Measurements from ENCODE around the gene ARHGAP26.

ARHGAP26 gene

GRCh38 chr5:142937374-142937773 lies 167.2 kb downstream of the ARHGAP26 start:
- no peak overlapping the region for H3K4me2 ChIP-seq (ENCODE audit: low read length)
- TF ChIP-seq EZH2 (IDR thresholded peaks at IDR 0.05; ENCODE audit: borderline replicate concordance, low read length) (no peak), CTCF (IDR thresholded peaks at IDR 0.05; ENCODE audit: low read length) (no peak)

GRCh38 chr5:142938266-142938880 lies 168.2 kb downstream of the ARHGAP26 start:
- no peaks in the 10 kb centered on the region for H4K20me1 ChIP-seq (ENCODE audit: insufficient read depth, low read length)
- H3K4me2 ChIP-seq (ENCODE audit: low read length) = no peak overlapping the region
- H3K9ac ChIP-seq (ENCODE audit: low read length) = no peak overlapping the region
- no peaks in the 10 kb centered on the region for H3K9me2 ChIP-seq (ENCODE audit: low read depth, low read length)
- no peaks in the 10 kb centered on the region for H3K9me3 ChIP-seq (ENCODE audit: low read length)
- TF ChIP-seq EZH2 (IDR thresholded peaks at IDR 0.05; ENCODE audit: borderline replicate concordance, low read length) (no peak), CTCF (IDR thresholded peaks at IDR 0.05; ENCODE audit: low read length) (no peak)
- no peak overlapping the region for H3K27ac ChIP-seq (ENCODE audit: low read depth, low read length, poor library complexity, severe bottlenecking)
- no peaks in the 10 kb centered on the region for H3K36me3 ChIP-seq (ENCODE audit: insufficient read depth, low read length)
- no peaks in the 10 kb centered on the region for H3K4me1 ChIP-seq (ENCODE audit: insufficient read depth, low read length, severe bottlenecking)
- no peaks in the 10 kb centered on the region for H3F3A ChIP-seq (ENCODE audit: insufficient read depth, low read length)
- H3K79me2 ChIP-seq (ENCODE audit: insufficient read depth, low read length) = no peaks in the 10 kb centered on the region
- no peaks in the 10 kb centered on the region for H3K27me3 ChIP-seq (ENCODE audit: insufficient read depth, low read length)
- H3K4me3 ChIP-seq (ENCODE audit: low read depth, low read length, poor library complexity, severe bottlenecking) = no peak overlapping the region
- no peak overlapping the region for H2AFZ ChIP-seq (ENCODE audit: low read length)

More at GRCh38 chr5:142937374-142937773, 167.2 kb downstream of the ARHGAP26 start:
- Histone ChIP-seq H4K20me1 (ENCODE audit: insufficient read depth, low read length) (no peaks in the 10 kb centered on the region), H3F3A (ENCODE audit: insufficient read depth, low read length) (no peaks in the 10 kb centered on the region), H3K27ac (ENCODE audit: low read depth, low read length, poor library complexity, severe bottlenecking) (no peak overlapping the region), H3K27me3 (ENCODE audit: insufficient read depth, low read length) (no peaks in the 10 kb centered on the region; the same call in 1 of the 2 replicates), H3K4me1 (ENCODE audit: insufficient read depth, low read length, severe bottlenecking) (no peaks in the 10 kb centered on the region), H3K36me3 (ENCODE audit: insufficient read depth, low read length) (no peaks in the 10 kb centered on the region), H2AFZ (ENCODE audit: low read length) (no peak overlapping the region), H3K9ac (ENCODE audit: low read length) (no peak overlapping the region), H3K9me2 (ENCODE audit: low read depth, low read length) (no peaks in the 10 kb centered on the region), H3K4me3 (ENCODE audit: low read depth, low read length, poor library complexity, severe bottlenecking) (no peak overlapping the region), H3K79me2 (ENCODE audit: insufficient read depth, low read length) (no peaks in the 10 kb centered on the region), H3K9me3 (ENCODE audit: low read length) (no peaks in the 10 kb centered on the region)

DNA sequence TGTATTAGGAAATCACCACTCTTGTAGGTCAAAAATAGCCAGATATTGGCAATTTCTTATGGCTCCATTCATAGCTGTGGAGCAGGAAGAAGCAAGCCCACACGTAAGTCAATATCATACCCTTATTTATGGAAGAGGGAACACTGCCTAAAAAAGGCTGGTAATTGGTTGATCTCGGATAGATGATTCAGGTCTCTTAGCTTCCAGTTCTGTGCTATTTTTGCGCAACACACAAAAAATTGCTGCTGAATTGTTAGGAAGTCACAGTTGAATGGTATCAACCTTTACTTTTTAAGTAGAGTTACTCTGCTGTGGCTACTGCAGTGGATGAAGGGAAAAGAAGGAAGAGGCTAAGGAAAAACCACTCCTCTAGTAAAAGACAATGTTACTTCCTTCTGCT lies 168.8 kb downstream of the ARHGAP26 start:
- Histone ChIP-seq H3K4me3 (ENCODE audit: low read depth, low read length, poor library complexity, severe bottlenecking) (no peak overlapping the region), H3K9me3 (ENCODE audit: low read length) (no peaks in the 10 kb centered on the region), H3K9ac (ENCODE audit: low read length) (no peak overlapping the region), H3K79me2 (ENCODE audit: insufficient read depth, low read length) (no peaks in the 10 kb centered on the region), H3K9me2 (ENCODE audit: low read depth, low read length) (no peaks in the 10 kb centered on the region), H2AFZ (ENCODE audit: low read length) (no peak overlapping the region), H3K36me3 (ENCODE audit: insufficient read depth, low read length) (no peaks in the 10 kb centered on the region), H3F3A (ENCODE audit: insufficient read depth, low read length) (no peaks in the 10 kb centered on the region), H3K4me2 (ENCODE audit: low read length) (no peak overlapping the region), H3K4me1 (ENCODE audit: insufficient read depth, low read length, severe bottlenecking) (no peaks in the 10 kb centered on the region), H3K27me3 (ENCODE audit: insufficient read depth, low read length) (no peaks in the 10 kb centered on the region), H3K27ac (ENCODE audit: low read depth, low read length, poor library complexity, severe bottlenecking) (no peak overlapping the region), H4K20me1 (ENCODE audit: insufficient read depth, low read length) (no peaks in the 10 kb centered on the region)
- no peak for TF ChIP-seq EZH2 (IDR thresholded peaks at IDR 0.05; ENCODE audit: borderline replicate concordance, low read length)
- TF ChIP-seq CTCF (IDR thresholded peaks at IDR 0.05; ENCODE audit: low read length) = no peak
